NCI-H1092 treated with DMSO at 0.1 percent for 48 hours (cell line): ENCODE data around the gene STK10.

Experiments
- DNase-seq: peaks from one replicate; lab custom pipeline; 2025; lab: John Stamatoyannopoulos, UW

Gene STK10

DNA sequence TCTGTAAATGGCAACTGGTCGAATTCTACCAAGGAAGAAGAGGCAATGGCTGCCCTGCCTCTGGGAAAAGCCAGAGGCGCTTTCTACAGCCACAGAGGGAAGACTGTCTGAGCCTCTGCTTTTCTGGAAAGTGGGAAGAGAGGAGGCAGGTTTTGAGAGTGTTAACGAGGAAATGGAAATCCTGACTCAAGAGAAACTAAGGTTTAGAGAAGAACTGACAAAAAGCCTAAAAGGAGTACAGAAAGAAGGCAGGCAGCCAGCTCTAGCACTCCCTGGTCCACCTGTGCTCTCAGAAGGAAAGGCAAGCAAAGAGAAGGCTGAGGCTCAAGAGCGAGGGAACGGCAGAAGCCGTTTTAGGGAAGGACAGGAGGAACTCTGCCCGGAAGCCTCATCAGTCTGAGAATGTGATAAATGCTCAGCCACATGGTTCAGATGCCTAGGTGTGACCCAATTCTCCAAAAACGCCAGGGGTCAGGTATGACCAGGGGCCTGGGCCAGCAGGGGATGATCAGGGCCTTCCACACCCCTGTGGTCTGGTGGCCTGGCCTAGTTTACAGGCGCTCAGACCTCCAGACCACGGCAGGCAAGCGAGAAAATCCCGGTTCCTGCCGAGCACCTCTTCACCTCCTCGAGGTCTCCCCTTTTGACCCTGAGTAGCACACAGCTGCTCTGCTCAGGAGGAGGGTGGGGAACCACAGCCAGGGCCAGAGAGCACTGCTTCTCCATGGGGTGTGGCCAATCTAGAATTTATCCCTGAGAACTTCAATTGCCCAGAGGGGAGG is 101.6 kb downstream of the STK10 start:
- no peak for DNase-seq

DNA sequence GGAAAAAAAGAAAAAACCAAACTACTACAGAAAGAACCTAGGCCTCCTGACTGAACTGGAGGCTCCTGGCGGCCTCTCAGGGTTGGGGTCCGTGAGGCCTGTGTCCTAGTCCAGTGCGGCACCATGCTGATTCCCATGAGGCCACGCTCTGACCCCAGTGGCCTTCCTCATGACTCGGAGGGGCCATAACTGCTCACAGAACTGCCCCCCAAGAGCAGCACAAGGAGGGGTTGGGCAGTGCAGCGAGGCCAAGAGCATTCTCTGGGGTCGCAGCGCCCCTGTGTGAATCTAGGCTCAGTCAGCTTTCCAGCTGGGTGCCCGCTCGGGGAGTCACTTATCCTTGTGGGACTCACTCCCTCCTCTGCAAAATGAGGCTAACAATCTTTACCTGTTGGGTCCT is 102.3 kb downstream of the STK10 start:
- no peak for DNase-seq

DNA sequence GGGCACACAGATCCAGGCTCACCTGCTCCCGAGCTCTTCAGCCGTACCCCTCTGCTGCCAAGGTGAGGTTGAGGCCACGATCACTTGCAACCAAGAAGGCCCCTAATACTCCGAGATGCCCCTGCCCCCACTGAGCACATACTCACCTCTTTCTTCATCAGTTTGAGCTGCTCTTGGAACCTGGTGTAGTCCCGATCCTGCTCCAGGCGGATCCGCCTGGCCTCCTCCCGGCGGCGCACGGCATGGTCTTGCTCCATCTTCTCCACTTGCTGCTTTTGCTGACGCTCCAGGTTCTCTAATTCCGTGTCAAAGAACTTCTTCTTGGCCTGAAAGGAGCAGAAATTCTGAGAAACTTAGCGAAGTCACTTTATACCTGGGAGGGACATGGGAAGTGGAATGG is 105.8 kb downstream of the STK10 start:
- DNase-seq: no peak

DNA sequence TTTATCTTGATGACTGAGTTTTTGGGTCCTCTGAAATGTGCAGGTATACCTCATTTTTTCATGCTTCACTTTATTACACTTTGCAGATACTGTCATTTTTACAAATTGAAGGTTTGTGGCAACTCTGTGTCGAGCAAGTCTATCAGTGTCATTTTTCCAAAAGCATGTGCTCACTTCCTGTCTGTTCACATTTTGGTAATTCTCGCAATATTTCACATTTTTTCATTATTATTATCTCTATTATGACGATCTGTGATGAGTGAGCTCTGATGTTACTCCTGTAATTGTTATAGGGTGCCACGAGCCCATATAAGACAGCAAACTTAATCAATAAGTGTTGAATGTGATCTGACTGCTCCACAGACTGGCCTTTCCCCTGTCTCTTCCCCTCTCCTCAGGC is 108.1 kb downstream of the STK10 start:
- no peak for DNase-seq

DNA sequence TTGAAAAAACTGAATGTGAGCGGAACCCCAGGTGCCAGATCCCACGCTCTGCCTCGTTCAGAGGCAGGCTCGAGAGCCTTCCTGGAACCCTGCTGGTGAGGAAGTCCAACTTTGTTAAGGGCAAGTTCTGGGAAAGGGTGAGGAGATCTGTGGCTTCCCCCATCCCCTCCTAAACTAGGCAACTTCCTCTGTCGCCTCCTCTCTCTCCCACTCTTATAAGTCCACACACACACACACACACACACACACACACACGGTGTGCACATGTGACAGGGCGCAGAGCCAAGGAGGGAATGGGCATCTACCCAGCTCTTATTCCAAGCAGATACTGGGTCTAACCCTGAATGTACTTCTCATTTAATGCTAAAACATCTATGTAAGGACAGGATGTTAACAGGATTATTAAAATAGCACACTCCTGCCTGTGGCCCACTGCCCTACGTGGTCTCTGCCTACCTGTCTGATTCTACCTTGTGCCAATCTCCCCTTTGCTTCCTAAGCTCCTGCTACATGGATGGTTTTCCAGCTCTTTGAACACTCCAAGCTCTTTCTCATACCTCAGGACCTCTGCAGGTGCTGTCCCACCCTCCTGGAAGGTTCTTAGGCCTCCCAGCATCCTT is 109.2 kb downstream of the STK10 start:
- DNase-seq: no peak

DNA sequence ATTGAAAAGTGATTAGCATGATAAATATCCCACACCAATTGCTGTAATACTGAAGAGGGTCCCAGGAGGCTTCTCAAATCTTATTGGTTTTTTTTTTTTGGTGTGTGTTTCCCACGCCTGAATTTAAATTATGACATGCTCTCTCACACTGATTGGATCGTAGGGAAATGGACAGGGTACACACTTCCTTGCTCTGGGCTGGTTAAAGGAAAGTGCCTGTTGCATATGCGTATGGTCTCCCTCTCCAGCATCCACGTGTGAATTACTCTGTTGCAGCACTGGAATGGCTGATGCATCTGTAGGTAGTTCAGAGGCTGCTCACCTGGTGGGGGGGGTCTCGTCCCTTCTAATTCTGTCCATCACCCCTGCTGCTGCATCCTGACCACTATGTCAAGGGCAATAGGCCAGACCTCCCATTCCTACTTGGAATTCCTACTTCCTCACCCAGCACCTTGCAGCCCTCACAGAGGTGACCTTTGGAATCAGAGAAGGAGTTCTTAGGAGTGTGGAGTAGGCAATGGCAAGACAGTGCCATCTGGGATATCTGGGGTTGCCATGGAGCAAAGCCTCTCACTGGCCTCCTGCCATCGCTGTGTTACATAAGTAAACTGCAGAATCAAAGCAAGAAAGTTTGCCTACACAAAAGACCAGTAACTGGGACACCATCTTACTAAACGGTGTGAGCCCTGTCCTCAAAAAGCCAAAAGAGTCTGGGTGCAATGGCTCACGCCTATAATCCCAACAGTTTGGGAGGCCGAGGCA is 110.2 kb downstream of the STK10 start:
- DNase-seq: no peak

DNA sequence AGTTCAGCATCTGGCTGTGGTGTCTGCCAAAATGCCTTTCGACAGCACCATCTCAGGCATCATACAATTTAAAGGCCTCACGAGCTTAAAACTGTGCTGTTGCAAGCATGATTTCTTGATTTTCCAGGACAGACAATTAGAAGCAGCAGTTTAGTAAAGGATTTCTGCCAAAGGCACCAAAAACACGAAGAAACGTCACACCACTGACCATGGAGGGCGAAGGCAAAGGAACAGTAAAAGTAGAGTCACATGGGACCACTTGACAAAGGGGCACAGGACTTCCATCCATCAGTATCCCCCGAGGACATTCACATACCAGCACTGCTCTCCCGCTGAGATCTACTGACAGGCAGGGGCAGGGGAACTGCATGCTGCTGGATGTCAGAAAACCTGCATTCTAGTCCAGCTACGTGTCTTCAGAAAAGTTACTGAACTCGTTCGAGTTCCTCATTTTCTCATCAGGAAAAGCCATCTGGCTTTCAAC is 111.2 kb downstream of the STK10 start:
- no peak for DNase-seq

DNA sequence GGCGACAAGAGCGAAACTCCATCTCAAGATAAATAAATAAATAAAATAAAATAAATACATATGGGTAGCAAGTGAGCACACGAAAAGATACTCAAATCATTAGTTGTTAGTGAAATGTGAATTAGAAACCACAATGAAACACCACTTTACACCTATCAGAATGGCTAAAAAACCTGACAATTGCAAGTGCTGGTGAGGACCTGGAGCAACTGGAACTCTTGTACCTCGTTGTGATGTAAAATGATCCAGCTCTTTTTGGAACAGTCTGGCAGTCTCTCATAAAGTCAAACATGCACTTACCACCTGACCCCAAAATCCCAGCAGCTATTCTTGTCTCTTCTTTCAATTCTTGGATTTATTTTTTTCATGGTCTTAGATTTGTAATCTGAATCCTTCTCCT is 112.4 kb downstream of the STK10 start:
- no peak for DNase-seq

DNA sequence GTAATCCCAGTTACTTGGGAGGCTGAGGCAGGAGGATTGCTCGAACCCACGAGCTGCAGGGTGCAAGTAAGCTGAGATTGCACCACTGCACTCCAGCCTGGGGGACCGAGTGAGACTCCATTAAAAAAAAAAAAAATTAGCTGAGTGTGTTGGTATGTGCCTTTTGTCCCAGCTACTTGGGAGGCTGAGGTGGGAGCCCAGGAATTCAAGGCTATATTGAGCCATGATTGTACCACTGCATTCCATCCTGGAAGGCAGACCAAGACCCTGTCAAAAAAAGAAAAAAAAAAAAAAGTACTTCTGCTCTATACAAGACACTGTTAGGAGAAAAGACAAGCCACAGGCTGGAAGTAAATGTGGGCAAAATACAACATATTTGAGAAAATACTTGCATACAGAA is 113.1 kb downstream of the STK10 start:
- DNase-seq: no peak

DNA sequence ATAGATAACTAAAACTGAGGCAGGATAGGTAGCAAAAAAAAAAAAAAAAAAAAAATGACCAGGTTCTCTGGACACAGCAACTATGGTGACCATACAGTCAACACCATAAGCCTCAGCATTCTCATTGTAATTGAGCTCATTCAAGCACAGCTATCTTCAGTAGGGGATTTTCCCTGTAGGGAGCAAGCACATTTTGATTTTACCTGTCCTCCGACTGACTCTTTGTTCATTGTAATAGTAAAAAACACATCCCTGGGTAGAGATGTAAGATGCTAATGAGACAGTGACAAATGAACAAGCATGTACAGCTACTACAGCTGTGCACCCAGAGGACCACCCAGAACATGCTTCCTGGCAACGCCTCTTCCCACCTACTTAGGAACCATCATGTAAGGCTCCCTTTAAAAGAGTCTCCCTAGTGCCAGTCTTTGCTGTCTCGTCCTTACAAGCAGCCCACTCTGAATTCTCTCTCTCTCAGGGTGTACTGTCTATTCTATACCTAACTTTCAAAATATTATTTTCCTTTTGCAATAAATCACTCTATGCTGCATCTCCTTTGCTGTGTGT is 116.6 kb downstream of the STK10 start:
- no peak for DNase-seq

DNA sequence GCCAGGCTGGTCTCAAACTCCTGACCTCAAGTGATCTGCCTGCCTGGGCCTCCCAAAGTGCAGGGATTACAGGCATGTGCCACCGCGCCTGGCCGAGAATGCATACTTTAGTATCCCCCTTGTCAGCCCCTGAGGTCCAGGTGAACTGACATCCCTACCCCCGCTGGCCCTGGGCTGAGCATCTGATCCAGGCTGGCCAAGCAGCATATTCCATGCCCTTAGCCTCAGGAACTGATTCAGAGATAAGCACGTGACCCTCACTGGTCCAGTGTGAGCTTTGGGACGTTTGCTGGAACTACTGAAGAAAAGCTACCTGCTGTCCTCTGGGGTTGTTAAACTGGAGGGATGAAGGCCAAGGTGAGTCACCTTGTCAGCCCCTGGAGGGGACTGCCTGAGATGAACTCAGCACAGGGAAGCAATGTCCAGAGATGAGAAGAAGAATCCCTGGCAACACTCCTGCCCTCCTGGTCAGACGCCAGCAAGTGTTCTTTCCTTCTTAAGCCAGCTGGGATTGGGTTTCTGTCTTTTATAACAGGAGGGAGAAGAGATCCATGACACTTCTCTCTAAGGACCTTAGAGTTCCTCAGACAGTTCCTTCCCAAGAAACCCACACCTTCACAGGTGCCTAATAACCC is 122.5 kb downstream of the STK10 start:
- no peak for DNase-seq

DNA sequence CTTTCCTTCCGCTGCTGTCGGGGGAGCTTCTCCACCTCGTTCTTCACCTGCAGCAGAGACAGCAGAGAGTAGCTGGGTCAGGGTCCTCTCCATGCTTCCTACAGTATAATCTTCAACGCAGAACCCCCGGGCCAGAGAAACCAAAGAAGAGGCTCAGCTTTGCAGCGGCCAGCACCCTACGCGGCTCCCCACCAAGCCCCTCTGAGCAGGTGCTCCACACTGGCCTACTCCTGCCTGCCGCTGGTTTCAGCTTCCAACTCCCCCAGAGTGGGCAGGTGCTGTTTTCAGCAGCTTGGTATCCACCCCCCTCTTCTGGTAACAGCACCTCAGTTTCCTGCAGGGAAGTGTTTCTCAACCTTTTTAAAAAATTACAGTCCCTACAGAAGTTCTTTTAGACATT is 123.3 kb downstream of the STK10 start:
- DNase-seq: no peak

DNA sequence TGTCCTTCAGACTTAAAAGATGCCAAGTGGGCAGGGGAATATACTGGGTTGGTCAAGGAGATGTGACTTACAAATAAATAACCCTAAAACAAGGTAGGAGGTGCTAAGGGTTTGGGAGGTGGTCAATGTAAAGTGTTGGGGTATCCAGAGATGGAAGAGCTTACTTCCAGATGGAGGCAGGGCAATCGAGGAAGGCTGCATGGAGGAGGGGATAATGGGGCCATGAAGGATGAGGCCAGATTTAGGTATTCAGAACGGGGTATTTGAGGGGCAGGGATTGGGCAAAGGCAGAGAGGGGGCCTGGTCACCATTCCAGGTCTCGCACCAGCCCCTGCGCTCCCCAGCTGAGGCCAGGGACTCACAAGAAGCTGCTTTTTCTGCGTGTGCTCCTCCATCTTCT is 123.7 kb downstream of the STK10 start:
- DNase-seq: no peak

DNA sequence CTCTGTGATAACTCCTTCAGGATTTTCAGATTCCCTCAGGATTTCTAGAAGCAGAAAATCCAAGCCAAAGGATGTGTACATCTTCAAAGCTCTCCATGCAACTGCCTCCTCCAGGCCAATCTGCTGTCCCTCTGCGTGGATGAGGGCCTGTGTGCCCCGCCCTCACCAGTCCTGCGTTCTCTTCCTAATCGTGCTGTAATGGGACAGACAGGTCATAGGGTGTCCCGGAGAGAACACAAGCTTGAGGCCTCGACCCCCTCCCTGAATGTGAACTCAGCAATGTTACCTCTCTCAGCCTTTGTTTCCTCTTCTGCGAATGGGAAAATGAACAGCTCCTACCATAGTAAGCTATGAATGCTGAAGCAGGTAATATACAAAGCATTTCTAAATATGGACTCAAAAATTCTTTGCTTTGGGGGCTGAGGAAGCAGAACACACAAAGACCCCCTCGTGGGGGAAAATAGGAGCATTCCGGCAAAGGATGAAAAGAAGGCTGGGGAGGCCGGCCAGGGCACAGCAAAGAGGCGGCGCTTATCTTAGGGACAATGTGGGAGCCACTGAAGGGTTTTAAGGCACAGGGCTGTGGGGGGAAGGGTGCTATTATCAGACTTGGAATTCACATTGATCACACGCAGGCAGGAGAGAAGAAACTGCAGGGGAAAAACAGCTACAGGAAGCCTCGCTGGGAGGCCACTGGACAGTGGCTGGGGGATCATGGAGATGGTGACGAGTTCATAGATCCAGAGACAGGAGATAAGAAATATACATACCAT is 124.4 kb downstream of the STK10 start:
- no peak for DNase-seq

DNA sequence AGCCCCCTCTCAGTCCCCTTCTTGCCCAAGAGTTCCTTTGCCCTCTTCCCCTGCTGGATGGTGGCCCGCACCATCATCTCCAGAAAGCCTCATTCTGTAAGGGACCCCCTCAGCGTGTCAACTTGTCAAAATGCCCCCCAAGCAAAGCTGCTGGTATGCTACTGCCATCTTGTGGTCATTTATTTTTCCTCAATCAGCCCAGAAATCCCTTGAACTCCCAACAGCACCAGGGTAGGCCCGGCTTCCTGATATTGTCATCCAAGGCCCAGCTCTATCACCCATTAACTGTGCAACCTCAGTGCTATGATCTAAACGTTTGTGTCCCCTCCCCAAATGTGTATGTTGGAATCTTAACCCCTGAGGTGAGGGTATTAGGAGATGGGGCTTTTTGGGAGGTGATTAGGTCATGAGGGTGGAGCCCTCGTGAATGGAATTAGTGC is 128.3 kb downstream of the STK10 start:
- DNase-seq: no peak

DNA sequence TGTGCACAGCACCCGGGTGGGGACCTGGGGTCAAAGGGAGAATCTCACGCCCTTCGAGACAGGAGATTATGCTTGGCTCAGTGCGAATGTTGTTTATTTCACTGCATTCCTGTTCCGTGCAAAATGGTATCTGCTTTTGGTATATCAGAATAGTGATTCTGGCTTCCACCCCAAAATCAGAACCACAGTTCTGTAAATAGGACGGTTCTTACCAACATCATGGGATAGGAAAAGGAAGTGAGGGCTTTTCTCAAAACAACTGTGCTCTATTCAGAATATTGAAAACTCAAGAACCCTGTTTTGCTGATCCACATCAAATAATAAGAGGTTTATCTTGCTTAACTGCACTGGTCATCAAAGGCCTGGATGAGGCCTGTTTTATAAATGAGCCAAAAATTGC is 129.9 kb downstream of the STK10 start:
- DNase-seq: no peak

DNA sequence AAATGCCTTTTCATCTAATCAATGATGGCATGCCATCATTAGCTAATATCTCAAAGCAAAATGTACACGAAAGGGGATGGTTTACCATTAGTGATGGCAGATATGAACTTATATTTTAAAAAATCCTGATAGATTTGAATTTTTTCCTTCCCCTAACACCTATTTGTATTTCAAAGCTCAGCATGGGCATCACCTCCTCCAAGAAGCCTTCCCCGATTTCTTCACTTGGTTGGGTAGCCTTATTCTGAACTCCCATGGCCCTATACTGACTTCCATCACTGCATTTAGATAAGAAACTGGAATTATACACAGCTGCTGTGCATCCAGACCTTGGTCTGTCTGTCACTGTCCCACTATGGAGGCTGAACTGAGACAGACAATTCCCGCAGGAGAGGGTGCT is 132.0 kb downstream of the STK10 start:
- no peak for DNase-seq

DNA sequence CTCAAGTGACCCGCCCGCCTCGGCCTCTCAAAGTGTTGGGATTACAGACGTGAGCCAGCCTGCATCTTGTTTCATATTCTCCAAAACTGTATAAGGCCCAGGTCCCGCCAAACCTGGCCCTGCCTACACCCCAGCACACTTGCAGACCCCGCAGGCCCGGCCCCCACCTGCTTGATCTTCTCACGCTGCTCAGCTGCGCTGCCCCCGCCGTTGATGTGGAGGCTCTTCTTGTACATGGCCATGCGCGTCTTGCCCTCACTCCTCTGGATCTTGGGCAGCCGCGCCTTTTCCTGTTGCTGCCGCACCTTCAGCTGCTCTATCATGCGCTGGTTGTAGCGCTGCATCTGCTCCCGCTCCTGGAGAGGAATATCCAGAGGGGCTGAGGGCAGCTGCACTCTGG is 132.6 kb downstream of the STK10 start:
- no peak for DNase-seq

DNA sequence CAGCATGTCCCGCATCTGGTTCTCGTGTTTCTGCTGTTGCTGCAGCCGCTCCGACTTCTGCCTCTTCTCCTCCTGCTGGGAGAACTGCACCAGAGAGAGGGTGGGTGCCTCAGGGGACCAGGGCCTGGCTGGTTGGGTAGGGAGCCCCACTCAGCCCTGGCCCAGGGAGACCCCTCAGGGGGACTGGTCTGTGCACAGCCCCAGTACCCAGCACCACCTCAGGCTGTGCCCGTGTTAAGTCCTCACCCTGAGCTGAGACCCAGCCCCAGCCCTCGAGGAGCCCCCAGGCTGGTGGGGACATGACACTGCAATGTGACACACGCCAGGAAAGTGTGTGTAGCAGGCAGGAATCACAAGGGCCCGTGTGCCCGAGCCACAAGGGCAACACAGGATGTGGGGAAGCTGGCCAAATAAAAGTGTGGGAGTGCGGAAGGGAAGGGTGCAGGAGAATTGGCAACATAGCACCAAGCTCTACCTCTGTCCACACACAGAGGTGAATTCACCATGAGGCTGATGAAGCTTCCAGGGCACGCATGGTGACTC is 133.3 kb downstream of the STK10 start:
- no peak for DNase-seq

DNA sequence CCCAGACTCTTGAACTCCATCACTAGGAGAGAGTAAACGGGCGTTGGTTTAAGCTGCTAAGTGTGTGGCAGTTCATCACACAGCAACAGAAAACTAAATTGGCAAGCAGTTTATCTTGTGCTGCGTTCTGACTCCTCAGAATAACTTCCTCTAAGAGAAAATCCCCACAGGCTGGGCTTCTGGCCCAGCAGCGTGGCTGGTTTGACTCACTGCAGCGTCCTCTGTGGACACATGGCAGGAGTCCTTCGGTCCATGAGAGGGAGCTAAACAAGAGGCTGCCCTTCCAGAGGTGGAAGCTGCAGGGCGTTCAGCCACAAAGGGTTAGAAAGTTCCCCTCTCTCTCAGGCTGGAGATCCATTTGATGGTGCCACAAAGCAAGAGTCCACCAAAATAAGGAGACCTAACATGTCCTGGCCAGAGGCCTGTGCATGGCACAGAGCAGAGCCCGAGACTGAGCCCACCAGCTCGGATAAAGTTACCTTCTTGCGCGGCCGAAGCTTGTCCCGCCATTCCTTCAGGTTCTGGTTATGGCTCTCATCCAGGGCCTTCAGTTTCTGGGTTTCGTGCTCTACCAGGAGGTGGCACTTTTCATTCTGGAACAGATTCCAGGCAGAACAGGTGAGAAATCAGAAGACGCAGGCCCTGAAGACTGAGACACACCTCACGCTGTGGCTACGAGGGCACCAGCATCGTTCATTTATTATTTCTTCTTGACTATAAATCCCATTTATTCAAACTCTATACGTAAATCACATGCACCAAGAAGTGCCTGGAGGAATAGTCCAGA is 135.4 kb downstream of the STK10 start:
- no peak for DNase-seq
